ENCODE data around the gene GBF1. TPM values are rescaled to one million over a fixed set of nuclear protein-coding genes. Genes with fewer than 3 reads are reported as not detected.

GBF1 gene
- total and polyA plus RNA-seq, 10 of the 15 experiments (the other 5 are each of a cell fraction or from before 2014, with no cell fraction given) = 0.82 to 42.0 (median 21.8) TPM

DNA sequence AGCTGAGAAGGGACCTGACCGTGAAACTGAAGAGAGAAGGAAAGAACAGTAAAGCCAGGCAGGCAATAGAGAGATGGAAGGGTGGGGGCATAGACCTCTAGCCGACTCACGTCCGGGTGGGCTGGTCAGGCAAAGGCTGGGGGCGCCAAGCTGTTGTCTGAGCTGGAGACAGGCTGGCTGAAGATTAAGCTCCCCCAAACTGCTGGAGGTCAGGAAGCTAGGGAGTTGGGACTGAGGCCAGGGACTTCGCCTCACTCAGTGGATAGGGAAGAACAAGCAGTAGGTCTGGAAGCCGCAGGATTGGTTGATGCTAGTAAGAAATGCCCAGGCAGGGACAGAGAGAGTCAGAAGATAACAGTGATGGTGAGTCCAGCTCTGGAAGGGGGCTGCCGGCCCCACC lies 9.3 kb upstream of the GBF1 start (continued):
- TF ChIP-seq, protein P1, sequence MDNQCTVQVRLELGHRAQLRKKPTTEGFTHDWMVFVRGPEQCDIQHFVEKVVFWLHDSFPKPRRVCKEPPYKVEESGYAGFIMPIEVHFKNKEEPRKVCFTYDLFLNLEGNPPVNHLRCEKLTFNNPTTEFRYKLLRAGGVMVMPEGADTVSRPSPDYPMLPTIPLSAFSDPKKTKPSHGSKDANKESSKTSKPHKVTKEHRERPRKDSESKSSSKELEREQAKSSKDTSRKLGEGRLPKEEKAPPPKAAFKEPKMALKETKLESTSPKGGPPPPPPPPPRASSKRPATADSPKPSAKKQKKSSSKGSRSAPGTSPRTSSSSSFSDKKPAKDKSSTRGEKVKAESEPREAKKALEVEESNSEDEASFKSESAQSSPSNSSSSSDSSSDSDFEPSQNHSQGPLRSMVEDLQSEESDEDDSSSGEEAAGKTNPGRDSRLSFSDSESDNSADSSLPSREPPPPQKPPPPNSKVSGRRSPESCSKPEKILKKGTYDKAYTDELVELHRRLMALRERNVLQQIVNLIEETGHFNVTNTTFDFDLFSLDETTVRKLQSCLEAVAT (IDR thresholded peaks at IDR 0.05) = no peak
- no peak for TF ChIP-seq MEF2B (IDR thresholded peaks at IDR 0.05; ENCODE audit: partially characterized antibody, poor library complexity, severe bottlenecking)

DNA sequence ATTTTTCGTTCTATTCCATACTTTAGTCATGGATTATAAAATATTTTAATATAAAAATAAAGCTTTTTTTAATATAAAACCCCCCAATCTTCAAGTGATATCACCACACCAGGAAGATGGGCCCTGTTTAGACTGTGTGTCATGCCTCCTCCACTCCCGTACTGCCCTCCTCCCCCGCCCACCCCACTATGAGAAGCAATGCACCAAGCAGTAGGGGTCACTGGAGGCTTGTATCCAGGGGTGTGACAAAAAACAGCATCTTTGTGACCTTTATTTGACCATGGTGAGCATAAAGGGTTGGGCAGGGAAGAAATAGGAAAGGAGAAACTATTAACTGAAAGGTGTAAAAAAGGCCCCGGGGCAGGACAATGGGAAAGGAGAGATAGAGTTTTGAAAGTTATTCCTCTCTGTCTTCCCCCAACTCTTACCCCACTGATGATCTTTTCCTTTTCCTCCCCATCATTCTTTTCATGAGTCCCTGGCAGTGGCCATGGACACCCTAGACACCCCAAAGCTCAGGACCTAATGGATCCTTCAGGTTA lies 7.5 kb upstream of the GBF1 start:
- intact Hi-C loops (cut with micrococcal nuclease; ENCODE audit: unreplicated experiment) (no loop called here), in situ Hi-C loops (cut with MboI) (no loop called here)
- FAIRE-seq (no peak), ATAC-seq (no peak), DNase-seq (ENCODE audit: low read depth, low spot score) (no peak)
- Histone ChIP-seq H3K27me3 (replicated peaks in 1 of 2; ENCODE audit: control insufficient read depth in 2 of 2, insufficient read depth in 2 of 2, low read length in 1 of 2) (peaks cover 8 to 15% of the 10 kb centered on the region in 2 experiments), H3K9ac (ENCODE audit: control insufficient read depth, insufficient read depth, low read length) (no peak overlapping the region), H3K4me3 (no peak overlapping the region), H3K79me2 (ENCODE audit: control insufficient read depth, insufficient read depth, low read length) (no peaks in the 10 kb centered on the region), H3K4me1 (ENCODE audit: control insufficient read depth, insufficient read depth, low read length) (no peaks in the 10 kb centered on the region; the same call in 1 of the 2 replicates), H2AFZ (ENCODE audit: control insufficient read depth, low read depth, low read length) (no peak overlapping the region), H4K20me1 (ENCODE audit: control insufficient read depth, insufficient read depth) (no peaks in the 10 kb centered on the region), H3K36me3 (ENCODE audit: control insufficient read depth in 2 of 2, insufficient read depth in 2 of 2, low read length in 1 of 2) (no peaks in the 10 kb centered on the region), H3K4me2 (ENCODE audit: control insufficient read depth, insufficient read depth) (no peak overlapping the region), H3K9me3 (replicated peaks; ENCODE audit: control insufficient read depth, insufficient read depth, low read length) (no peaks in the 10 kb centered on the region), H3K27ac (ENCODE audit: control insufficient read depth, insufficient read depth) (no peak overlapping the region)
- RAD21 ChIA-PET (ENCODE audit: unreplicated experiment) = interaction anchor here (1.0 to 1.5 kb wide), 4 partner anchors 8 to 114 kb away, joined by 3 to 7 read pairs (median 3); no protein-coding TSS in a partner anchor
- BruUV-seq (replicated peaks) = no TSS peak
- 24% methylated on average over 4 of the region's 4 CpGs for WGBS (ENCODE audit: insufficient coverage, insufficient replicate concordance, low lambda C conversion rate, missing lambda C conversion rate)
- POLR2A ChIA-PET = no interaction called here
- TF ChIP-seq ZNF24 (IDR thresholded peaks at IDR 0.05) = no peak
- no peak for TF ChIP-seq NRF1 (conservative IDR thresholded peaks at IDR 0.05; ENCODE audit: low read depth, low read length)
- no peak for TF ChIP-seq PAX8 (IDR thresholded peaks at IDR 0.05)
- no peak for TF ChIP-seq TCF12 (IDR thresholded peaks at IDR 0.05; ENCODE audit: low read depth, low read length)
- no peak for TF ChIP-seq STAT1 (conservative IDR thresholded peaks at IDR 0.05)
- no peak for TF ChIP-seq ZNF622 (IDR thresholded peaks at IDR 0.05)
- TF ChIP-seq SREBF2 (IDR thresholded peaks at IDR 0.05; ENCODE audit: low read length) = no peak
- TF ChIP-seq, protein P2, sequence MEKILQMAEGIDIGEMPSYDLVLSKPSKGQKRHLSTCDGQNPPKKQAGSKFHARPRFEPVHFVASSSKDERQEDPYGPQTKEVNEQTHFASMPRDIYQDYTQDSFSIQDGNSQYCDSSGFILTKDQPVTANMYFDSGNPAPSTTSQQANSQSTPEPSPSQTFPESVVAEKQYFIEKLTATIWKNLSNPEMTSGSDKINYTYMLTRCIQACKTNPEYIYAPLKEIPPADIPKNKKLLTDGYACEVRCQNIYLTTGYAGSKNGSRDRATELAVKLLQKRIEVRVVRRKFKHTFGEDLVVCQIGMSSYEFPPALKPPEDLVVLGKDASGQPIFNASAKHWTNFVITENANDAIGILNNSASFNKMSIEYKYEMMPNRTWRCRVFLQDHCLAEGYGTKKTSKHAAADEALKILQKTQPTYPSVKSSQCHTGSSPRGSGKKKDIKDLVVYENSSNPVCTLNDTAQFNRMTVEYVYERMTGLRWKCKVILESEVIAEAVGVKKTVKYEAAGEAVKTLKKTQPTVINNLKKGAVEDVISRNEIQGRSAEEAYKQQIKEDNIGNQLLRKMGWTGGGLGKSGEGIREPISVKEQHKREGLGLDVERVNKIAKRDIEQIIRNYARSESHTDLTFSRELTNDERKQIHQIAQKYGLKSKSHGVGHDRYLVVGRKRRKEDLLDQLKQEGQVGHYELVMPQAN (conservative IDR thresholded peaks at IDR 0.05) = no peak
- no peak for TF ChIP-seq KDM1A (IDR thresholded peaks at IDR 0.05; ENCODE audit: borderline replicate concordance)
- TF ChIP-seq HDGF (IDR thresholded peaks at IDR 0.05) = no peak
- CTCF ChIA-PET = interaction anchor here (0.6 to 15.4 kb wide), 6 partner anchors 8 to 1743 kb away, joined by 3 to 632 read pairs (median 4); no protein-coding TSS in a partner anchor
- SMC1A ChIA-PET (ENCODE audit: uncharacterized antibody, unreplicated experiment) = interaction anchor here (1.0 to 1.7 kb wide), 2 partner anchors 68 to 113 kb away, joined by 3 read pairs; no protein-coding TSS in a partner anchor

Measured in GM12878 (cell line).